Osteoblast (primary cell): ENCODE data around the gene HLA-DPA1. TPM values are rescaled to one million over a fixed set of nuclear protein-coding genes. Genes with fewer than 3 reads are reported as not detected.

Experiments
- DNase-seq: peaks from one replicate; pipeline ENCODE4 v3.0.0; 2011; ENCODE audit warnings: low spot score, mixed read lengths; ENCODE audit not compliant: insufficient read length; ENCODE audit errors: missing footprints
- H2AFZ ChIP-seq: 2 replicates; pipeline ENCODE4 v1.6.0; 2011; ENCODE audit warnings: mild to moderate bottlenecking, low read length
- H3K27ac ChIP-seq: 2 replicates; pipeline ENCODE4 v1.5.1; 2011; ENCODE audit warnings: mild to moderate bottlenecking, low read depth, low read length, moderate library complexity
- H3K27me3 ChIP-seq: 2 replicates; pipeline ENCODE4 v1.6.0; 2012; ENCODE audit warnings: mild to moderate bottlenecking, control low read depth, inconsistent platforms, low read length, moderate library complexity; ENCODE audit not compliant: insufficient read depth
- H3K36me3 ChIP-seq: 2 replicates; pipeline ENCODE4 v1.5.1; 2011; ENCODE audit warnings: mild to moderate bottlenecking, low read length, control low read depth, moderate library complexity; ENCODE audit not compliant: insufficient read depth
- H3K4me1 ChIP-seq: 2 replicates; pipeline ENCODE4 v1.5.1; 2011; ENCODE audit warnings: mild to moderate bottlenecking, low read length, control low read depth, moderate library complexity; ENCODE audit not compliant: insufficient read depth
- H3K4me2 ChIP-seq: 2 replicates; pipeline ENCODE4 v1.6.0; 2011; ENCODE audit warnings: mild to moderate bottlenecking, low read length; ENCODE audit not compliant: insufficient read depth
- H3K4me3 ChIP-seq: fragments of 200-600 bp; sonication (generic); 3 replicates; pipeline ENCODE4 v1.5.1; 2012; ENCODE audit warnings: mild to moderate bottlenecking, low read length, inconsistent platforms; ENCODE audit not compliant: insufficient read depth
- H3K79me2 ChIP-seq: 2 replicates; pipeline ENCODE4 v1.6.0; 2012; ENCODE audit warnings: mild to moderate bottlenecking, low read length, control low read depth, inconsistent platforms; ENCODE audit not compliant: insufficient read depth
- H3K9me3 ChIP-seq: 2 replicates; pipeline ENCODE4 v1.5.1; 2011; ENCODE audit warnings: low read depth, low read length, control low read depth
- H4K20me1 ChIP-seq: 2 replicates; pipeline ENCODE4 v1.6.0; 2012; ENCODE audit warnings: mild to moderate bottlenecking, low read length, control low read depth; ENCODE audit not compliant: insufficient read depth
- CTCF ChIP-seq: IDR thresholded peaks from 2 replicates; pipeline ENCODE4 v1.5.1; 2011; ENCODE audit warnings: mild to moderate bottlenecking, low read depth, low read length, moderate library complexity; ENCODE audit errors: extremely low read depth
- total RNA-seq: library from RNA; depleted of rRNA; stranded (reverse); fragments of >200 nt; gene quantifications from 2 replicates; pipeline ENCODE4 v1.2.3, GENCODE V29; 2012

Gene HLA-DPA1
- total RNA-seq, 1 donor, result 5.4 TPM

GRCh38 chr6:33018418-33018817, 55.0 kb downstream of the HLA-DPA1 start:
- TF ChIP-seq CTCF, result no peak
- Histone ChIP-seq H4K20me1 (no peaks in the 10 kb centered on the region), H3K27ac (no peak overlapping the region), H2AFZ (no peak overlapping the region), H3K36me3 (no peaks in the 10 kb centered on the region), H3K4me1 (peaks cover 6% of the 10 kb centered on the region), H3K9me3 (no peaks in the 10 kb centered on the region), H3K4me3 (peak overlapping the region; percentile 59), H3K27me3 (peaks cover 14% of the 10 kb centered on the region), H3K79me2 (no peaks in the 10 kb centered on the region), H3K4me2 (peak overlapping the region; percentile 80)
- no peak for DNase-seq

GRCh38 chr6:33017694-33018353, 55.6 kb downstream of the HLA-DPA1 start:
- H3K79me2 ChIP-seq, result no peaks in the 10 kb centered on the region

GRCh38 chr6:33017018-33017417, 56.4 kb downstream of the HLA-DPA1 start:
- Histone ChIP-seq H3K27me3 (peaks cover 19% of the 10 kb centered on the region), H3K4me3 (no peak overlapping the region), H3K36me3 (no peaks in the 10 kb centered on the region), H4K20me1 (no peaks in the 10 kb centered on the region), H3K27ac (no peak overlapping the region), H3K4me2 (no peak overlapping the region), H3K79me2 (no peaks in the 10 kb centered on the region), H2AFZ (no peak overlapping the region), H3K9me3 (no peaks in the 10 kb centered on the region), H3K4me1 (peaks cover 6% of the 10 kb centered on the region)
- no peak for TF ChIP-seq CTCF
- DNase-seq, result no peak

More at GRCh38 chr6:33017694-33018353, 55.6 kb downstream of the HLA-DPA1 start:
- Histone ChIP-seq H3K4me1 (peaks cover 6% of the 10 kb centered on the region), H3K9me3 (no peaks in the 10 kb centered on the region), H3K27ac (no peak overlapping the region), H3K27me3 (peaks cover 18% of the 10 kb centered on the region), H2AFZ (no peak overlapping the region), H3K4me3 (no peak overlapping the region), H3K4me2 (no peak overlapping the region), H4K20me1 (no peaks in the 10 kb centered on the region), H3K36me3 (no peaks in the 10 kb centered on the region)
- no peak for TF ChIP-seq CTCF
- no peak for DNase-seq

GRCh38 chr6:33015798-33016197, 57.7 kb downstream of the HLA-DPA1 start:
- H2AFZ ChIP-seq, result no peak overlapping the region
- no peak overlapping the region for H3K4me2 ChIP-seq
- H3K9me3 ChIP-seq, result no peaks in the 10 kb centered on the region
- no peak for TF ChIP-seq CTCF
- no peak overlapping the region for H3K27ac ChIP-seq
- peaks cover 23% of the 10 kb centered on the region for H3K27me3 ChIP-seq
- no peaks in the 10 kb centered on the region for H4K20me1 ChIP-seq
- H3K79me2 ChIP-seq, result no peaks in the 10 kb centered on the region
- H3K4me1 ChIP-seq, result peaks cover 6% of the 10 kb centered on the region
- no peak overlapping the region for H3K4me3 ChIP-seq
- no peaks in the 10 kb centered on the region for H3K36me3 ChIP-seq
- no peak for DNase-seq
